COR-L47 (cell line): ENCODE results near the gene GRM8.
"Not testable (repeated sequence)": the region's sequence is repeated elsewhere in the genome, so short reads cannot be mapped to it uniquely, and the experiment has no call there.

Experiments used
- DNase-seq: peaks from one replicate; lab custom pipeline; 2025; lab: John Stamatoyannopoulos, UW

Gene GRM8

GRCh38 chr7:126908564-126908963 lies 344.2 kb downstream of the GRM8 start:
- not testable (repeated sequence) for DNase-seq

- not testable (repeated sequence) for DNase-seq
Measured at GRCh38 chr7:126907657-126908056, 345.1 kb downstream of the GRM8 start.

GRCh38 chr7:126905255-126905654 lies 347.5 kb downstream of the GRM8 start:
- DNase-seq: not testable (repeated sequence)

- DNase-seq: not testable (repeated sequence)
Measured at GRCh38 chr7:126901041-126901765, 351.5 kb downstream of the GRM8 start.

- DNase-seq: peak; percentile 77
Measured at GRCh38 chr7:126887980-126888379, 364.8 kb downstream of the GRM8 start.

GRCh38 chr7:126887560-126887959 lies 365.2 kb downstream of the GRM8 start:
- DNase-seq: peak; percentile 18

GRCh38 chr7:126882730-126883129 lies 370.0 kb downstream of the GRM8 start:
- not testable (repeated sequence) for DNase-seq

- not testable (repeated sequence) for DNase-seq
Measured at GRCh38 chr7:126881908-126882307, 370.8 kb downstream of the GRM8 start.

GRCh38 chr7:126881315-126881714 lies 371.4 kb downstream of the GRM8 start:
- no peak for DNase-seq

GRCh38 chr7:126876536-126876935 lies 376.2 kb downstream of the GRM8 start:
- DNase-seq: not testable (repeated sequence)

- no peak for DNase-seq
Measured at GRCh38 chr7:126856691-126857291, 395.9 kb downstream of the GRM8 start.

GRCh38 chr7:126845331-126845730 lies 407.4 kb downstream of the GRM8 start:
- no peak for DNase-seq

GRCh38 chr7:126843883-126844282 lies 408.9 kb downstream of the GRM8 start:
- DNase-seq: no peak

GRCh38 chr7:126843336-126843735 lies 409.4 kb downstream of the GRM8 start:
- DNase-seq: no peak

GRCh38 chr7:126842451-126842850 lies 410.3 kb downstream of the GRM8 start:
- DNase-seq: no peak

GRCh38 chr7:126840869-126841268 lies 411.9 kb downstream of the GRM8 start:
- DNase-seq: peak; percentile 26

GRCh38 chr7:126839624-126840023 lies 413.1 kb downstream of the GRM8 start:
- no peak for DNase-seq

- no peak for DNase-seq
Measured at GRCh38 chr7:126838194-126838593, 414.5 kb downstream of the GRM8 start.

GRCh38 chr7:126831241-126831640 lies 421.5 kb downstream of the GRM8 start:
- DNase-seq: not testable (repeated sequence)

GRCh38 chr7:126820925-126821324 lies 431.8 kb downstream of the GRM8 start:
- DNase-seq: no peak

- DNase-seq: no peak
Measured at GRCh38 chr7:126819197-126819484, 433.6 kb downstream of the GRM8 start.

GRCh38 chr7:126818393-126819196 lies 434.1 kb downstream of the GRM8 start:
- no peak for DNase-seq

GRCh38 chr7:126809188-126809587 lies 443.6 kb downstream of the GRM8 start:
- no peak for DNase-seq
